ENCODE measurements around the gene PLXNC1.

The PLXNC1 gene

GRCh38 chr12:94147991-94148738, at the start of gene PLXNC1:
Gene PLXNC1 (plus strand): TSS chr12:94148577. CDS start chr12:94148972, 395 bp downstream.
- TF ChIP-seq CTCF (IDR thresholded peaks at IDR 0.05; ENCODE audit: insufficient read depth, low read length, poor library complexity, severe bottlenecking) = no peak
- DNase-seq (ENCODE audit: extremely low read depth, insufficient read length) = peak; percentile 86
- Histone ChIP-seq H3K4me3 (replicated peaks; ENCODE audit: low read depth, low read length) (peak within 1 kb of the TSS; percentile 72), H3K36me3 (ENCODE audit: control insufficient read depth, insufficient read depth, low read length) (no peaks in the 10 kb centered on the region), H3K27me3 (replicated peaks; ENCODE audit: control insufficient read depth, insufficient read depth, low read length) (no peaks in the 10 kb centered on the region)

GRCh38 chr12:94099191-94099590, 49.2 kb upstream of the PLXNC1 start:
- no peak for DNase-seq (ENCODE audit: extremely low read depth, insufficient read length)
- TF ChIP-seq CTCF (IDR thresholded peaks at IDR 0.05; ENCODE audit: insufficient read depth, low read length, poor library complexity, severe bottlenecking) = no peak
- peaks cover 4% of the 10 kb centered on the region for H3K27me3 ChIP-seq (replicated peaks; ENCODE audit: control insufficient read depth, insufficient read depth, low read length)
- H3K4me3 ChIP-seq (replicated peaks; ENCODE audit: low read depth, low read length) = no peak overlapping the region
- no peaks in the 10 kb centered on the region for H3K36me3 ChIP-seq (ENCODE audit: control insufficient read depth, insufficient read depth, low read length)

- H3K36me3 ChIP-seq (ENCODE audit: control insufficient read depth, insufficient read depth, low read length) = no peaks in the 10 kb centered on the region
- H3K27me3 ChIP-seq (replicated peaks; ENCODE audit: control insufficient read depth, insufficient read depth, low read length) = peaks cover 4% of the 10 kb centered on the region
- no peak for TF ChIP-seq CTCF (IDR thresholded peaks at IDR 0.05; ENCODE audit: insufficient read depth, low read length, poor library complexity, severe bottlenecking)
- DNase-seq (ENCODE audit: extremely low read depth, insufficient read length) = no peak
- H3K4me3 ChIP-seq (replicated peaks; ENCODE audit: low read depth, low read length) = no peak overlapping the region
Measured at GRCh38 chr12:94099632-94100031, 48.7 kb upstream of the PLXNC1 start.

- H3K4me3 ChIP-seq (replicated peaks; ENCODE audit: low read depth, low read length) = no peak overlapping the region
- no peaks in the 10 kb centered on the region for H3K36me3 ChIP-seq (ENCODE audit: control insufficient read depth, insufficient read depth, low read length)
- no peak for DNase-seq (ENCODE audit: extremely low read depth, insufficient read length)
- TF ChIP-seq CTCF (IDR thresholded peaks at IDR 0.05; ENCODE audit: insufficient read depth, low read length, poor library complexity, severe bottlenecking) = no peak
- H3K27me3 ChIP-seq (replicated peaks; ENCODE audit: control insufficient read depth, insufficient read depth, low read length) = peaks cover 4% of the 10 kb centered on the region
Measured at GRCh38 chr12:94100211-94100627, 48.2 kb upstream of the PLXNC1 start.

GRCh38 chr12:94100990-94101737, 47.2 kb upstream of the PLXNC1 start:
- peak; percentile 73 for TF ChIP-seq CTCF (IDR thresholded peaks at IDR 0.05; ENCODE audit: insufficient read depth, low read length, poor library complexity, severe bottlenecking)

More at GRCh38 chr12:94100990-94101737, 47.2 kb upstream of the PLXNC1 start:
- H3K27me3 ChIP-seq (replicated peaks; ENCODE audit: control insufficient read depth, insufficient read depth, low read length) = peaks cover 4% of the 10 kb centered on the region
- DNase-seq (ENCODE audit: extremely low read depth, insufficient read length) = peak; percentile 70
- peak overlapping the region; percentile 55 for H3K4me3 ChIP-seq (replicated peaks; ENCODE audit: low read depth, low read length)
- H3K36me3 ChIP-seq (ENCODE audit: control insufficient read depth, insufficient read depth, low read length) = no peaks in the 10 kb centered on the region

All from GM06990 (cell line).